Neural progenitor cell (in vitro differentiated cells): ENCODE results near the gene DGUOK.
"Not testable (repeated sequence)": the region's sequence is repeated elsewhere in the genome, so short reads cannot be mapped to it uniquely, and the experiment has no call there.

Experiments
- CTCF ChIP-seq: fragments of 200-600 bp; sonication (generic); IDR thresholded peaks from 2 replicates; pipeline ENCODE4 v1.5.1; 2017; ENCODE audit warnings: antibody characterized with exemption, mild to moderate bottlenecking
- EZH2phosphoT487 ChIP-seq: fragments of 200-600 bp; sonication (generic); IDR thresholded peaks from 2 replicates; pipeline ENCODE4 v1.6.1; 2017; ENCODE audit warnings: antibody characterized with exemption

- not testable (repeated sequence) for TF ChIP-seq CTCF, EZH2phosphoT487
Measured at GRCh38 chr2:73940066-73940465, 13.4 kb downstream of the DGUOK start.
